IMR-90 (cell line): Measurements from ENCODE around the gene ZNF853.

Experiments
- MAZ ChIP-seq: IDR thresholded peaks from 2 replicates; pipeline ENCODE4 v1.6.1; 2012; ENCODE audit warnings: low read depth, mild to moderate bottlenecking, low read length, improper control_type of control experiment, moderate library complexity, borderline replicate concordance
- POLR2A ChIP-seq: IDR thresholded peaks from 2 replicates; pipeline ENCODE4 v1.6.1; 2012; ENCODE audit warnings: mild to moderate bottlenecking, low read depth, low read length
- RAD21 ChIP-seq: IDR thresholded peaks from 2 replicates; pipeline ENCODE4 v1.6.1; 2012; ENCODE audit warnings: low read length, improper control_type of control experiment
- RCOR1 ChIP-seq: IDR thresholded peaks from 2 replicates; pipeline ENCODE4 v1.6.1; 2012; ENCODE audit warnings: mild to moderate bottlenecking, low read length, improper control_type of control experiment; ENCODE audit not compliant: insufficient replicate concordance
- TF ChIP-seq, protein P1 (sequence below): conservative IDR thresholded peaks from 2 replicates; pipeline ENCODE4 v1.5.1; 2012; ENCODE audit warnings: mild to moderate bottlenecking, low read depth, low read length, improper control_type of control experiment

GRCh38 chr7:6608081-6608480 lies 7.3 kb upstream of the ZNF853 start:
- TF ChIP-seq MAZ (no peak), RCOR1 (no peak), POLR2A (no peak), RAD21 (no peak)
- TF ChIP-seq, protein P1, sequence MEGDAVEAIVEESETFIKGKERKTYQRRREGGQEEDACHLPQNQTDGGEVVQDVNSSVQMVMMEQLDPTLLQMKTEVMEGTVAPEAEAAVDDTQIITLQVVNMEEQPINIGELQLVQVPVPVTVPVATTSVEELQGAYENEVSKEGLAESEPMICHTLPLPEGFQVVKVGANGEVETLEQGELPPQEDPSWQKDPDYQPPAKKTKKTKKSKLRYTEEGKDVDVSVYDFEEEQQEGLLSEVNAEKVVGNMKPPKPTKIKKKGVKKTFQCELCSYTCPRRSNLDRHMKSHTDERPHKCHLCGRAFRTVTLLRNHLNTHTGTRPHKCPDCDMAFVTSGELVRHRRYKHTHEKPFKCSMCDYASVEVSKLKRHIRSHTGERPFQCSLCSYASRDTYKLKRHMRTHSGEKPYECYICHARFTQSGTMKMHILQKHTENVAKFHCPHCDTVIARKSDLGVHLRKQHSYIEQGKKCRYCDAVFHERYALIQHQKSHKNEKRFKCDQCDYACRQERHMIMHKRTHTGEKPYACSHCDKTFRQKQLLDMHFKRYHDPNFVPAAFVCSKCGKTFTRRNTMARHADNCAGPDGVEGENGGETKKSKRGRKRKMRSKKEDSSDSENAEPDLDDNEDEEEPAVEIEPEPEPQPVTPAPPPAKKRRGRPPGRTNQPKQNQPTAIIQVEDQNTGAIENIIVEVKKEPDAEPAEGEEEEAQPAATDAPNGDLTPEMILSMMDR = no peak
